Adipocyte (in vitro differentiated cells): ENCODE measurements around the gene RBPJL.

Experiments used
- DNase-seq: peaks from one replicate; pipeline ENCODE4 v3.0.0-alpha.2; 2015; ENCODE audit warnings: low read depth
- H3K27me3 ChIP-seq: replicated peaks from 2 replicates; pipeline ENCODE4 v1.7.0; 2013; ENCODE audit warnings: mild to moderate bottlenecking, low read length, moderate library complexity; ENCODE audit not compliant: control insufficient read depth, insufficient read depth
- H3K36me3 ChIP-seq: 2 replicates; pipeline ENCODE4 v1.7.0; 2013; ENCODE audit warnings: low read length, mild to moderate bottlenecking, moderate library complexity; ENCODE audit not compliant: control insufficient read depth, insufficient read depth, severe bottlenecking
- H3K4me1 ChIP-seq: 2 replicates; pipeline ENCODE4 v1.7.0; 2013; ENCODE audit warnings: mild to moderate bottlenecking, low read length, moderate library complexity; ENCODE audit not compliant: control insufficient read depth, insufficient read depth
- H3K4me3 ChIP-seq: 2 replicates; pipeline ENCODE4 v1.7.0; 2013; ENCODE audit warnings: mild to moderate bottlenecking, low read length, moderate library complexity
- H3K9ac ChIP-seq: 2 replicates; pipeline ENCODE4 v1.7.0; 2013; ENCODE audit warnings: mild to moderate bottlenecking, low read length, moderate library complexity
- H3K9me3 ChIP-seq: 2 replicates; pipeline ENCODE4 v1.7.0; 2013; ENCODE audit warnings: mild to moderate bottlenecking, low read length, moderate library complexity; ENCODE audit not compliant: control insufficient read depth

RBPJL gene

GRCh38 chr20:45320948-45321595, 14.4 kb downstream of the RBPJL start:
- Histone ChIP-seq H3K4me1 (no peaks in the 10 kb centered on the region), H3K27me3 (peaks cover 16% of the 10 kb centered on the region), H3K4me3 (no peak overlapping the region), H3K36me3 (peaks cover 17% of the 10 kb centered on the region), H3K9ac (no peak overlapping the region), H3K9me3 (no peaks in the 10 kb centered on the region)
- DNase-seq = no peak

- Histone ChIP-seq H3K27me3 (no peaks in the 10 kb centered on the region), H3K9ac (no peak overlapping the region), H3K4me1 (no peaks in the 10 kb centered on the region), H3K9me3 (no peaks in the 10 kb centered on the region), H3K4me3 (no peak overlapping the region), H3K36me3 (peaks cover 34% of the 10 kb centered on the region)
- no peak for DNase-seq
Observed at GRCh38 chr20:45322952-45323383, 16.3 kb downstream of the RBPJL start.

- H3K27me3 ChIP-seq = no peaks in the 10 kb centered on the region
- H3K36me3 ChIP-seq = peaks cover 42% of the 10 kb centered on the region
- H3K9me3 ChIP-seq = no peaks in the 10 kb centered on the region
- H3K4me1 ChIP-seq = no peaks in the 10 kb centered on the region
- no peak for DNase-seq
- H3K9ac ChIP-seq = no peak overlapping the region
- H3K4me3 ChIP-seq = no peak overlapping the region
Observed at GRCh38 chr20:45323731-45324130, 17.1 kb downstream of the RBPJL start.

- H3K9me3 ChIP-seq = no peaks in the 10 kb centered on the region
- H3K4me1 ChIP-seq = no peaks in the 10 kb centered on the region
- H3K9ac ChIP-seq = no peak overlapping the region
- DNase-seq = no peak
- H3K27me3 ChIP-seq = no peaks in the 10 kb centered on the region
- no peak overlapping the region for H3K4me3 ChIP-seq
- H3K36me3 ChIP-seq = peaks cover 58% of the 10 kb centered on the region
Observed at GRCh38 chr20:45325371-45325770, 18.7 kb downstream of the RBPJL start.

GRCh38 chr20:45328451-45328850, 21.8 kb downstream of the RBPJL start:
- H3K4me3 ChIP-seq = no peak overlapping the region
- no peak for DNase-seq
- H3K27me3 ChIP-seq = no peaks in the 10 kb centered on the region
- H3K9me3 ChIP-seq = no peaks in the 10 kb centered on the region
- H3K9ac ChIP-seq = no peak overlapping the region
- H3K36me3 ChIP-seq = peaks cover 88% of the 10 kb centered on the region
- no peaks in the 10 kb centered on the region for H3K4me1 ChIP-seq

GRCh38 chr20:45329497-45330319, 23.1 kb downstream of the RBPJL start:
- H3K27me3 ChIP-seq = no peaks in the 10 kb centered on the region
- H3K9me3 ChIP-seq = no peaks in the 10 kb centered on the region
- H3K9ac ChIP-seq = no peak overlapping the region
- DNase-seq = no peak
- H3K4me1 ChIP-seq = no peaks in the 10 kb centered on the region
- peaks cover 90% of the 10 kb centered on the region for H3K36me3 ChIP-seq
- H3K4me3 ChIP-seq = no peak overlapping the region

GRCh38 chr20:45330476-45330875, 23.8 kb downstream of the RBPJL start:
- DNase-seq = no peak
- Histone ChIP-seq H3K36me3 (peaks cover 90% of the 10 kb centered on the region), H3K9me3 (no peaks in the 10 kb centered on the region), H3K27me3 (no peaks in the 10 kb centered on the region), H3K9ac (no peak overlapping the region), H3K4me3 (no peak overlapping the region), H3K4me1 (peaks cover 2% of the 10 kb centered on the region)

GRCh38 chr20:45336530-45337366, 30.1 kb downstream of the RBPJL start:
- peak; percentile 79 for DNase-seq
- Histone ChIP-seq H3K4me1 (peaks cover 60% of the 10 kb centered on the region), H3K27me3 (no peaks in the 10 kb centered on the region), H3K9ac (peak overlapping the region; percentile 64), H3K36me3 (peaks cover 49% of the 10 kb centered on the region), H3K9me3 (no peaks in the 10 kb centered on the region), H3K4me3 (peak overlapping the region; percentile 40)

- H3K4me1 ChIP-seq = peaks cover 68% of the 10 kb centered on the region
- no peaks in the 10 kb centered on the region for H3K27me3 ChIP-seq
- DNase-seq = peak; percentile 91
- H3K4me3 ChIP-seq = peak overlapping the region; percentile 40
- peaks cover 41% of the 10 kb centered on the region for H3K36me3 ChIP-seq
- H3K9me3 ChIP-seq = no peaks in the 10 kb centered on the region
- H3K9ac ChIP-seq = peak overlapping the region; percentile 64
Observed at GRCh38 chr20:45337367-45338120, 30.9 kb downstream of the RBPJL start.

- H3K36me3 ChIP-seq = peaks cover 33% of the 10 kb centered on the region
- no peaks in the 10 kb centered on the region for H3K9me3 ChIP-seq
- peak overlapping the region; percentile 59 for H3K9ac ChIP-seq
- H3K4me3 ChIP-seq = no peak overlapping the region
- H3K4me1 ChIP-seq = peaks cover 76% of the 10 kb centered on the region
- DNase-seq = peak; percentile 47
- no peaks in the 10 kb centered on the region for H3K27me3 ChIP-seq
Observed at GRCh38 chr20:45338121-45339030, 31.7 kb downstream of the RBPJL start.
